Esophagus mucosa (tissue), 1 donor: Measurements from ENCODE around the gene IDNK. TPM values are rescaled to one million over a fixed set of nuclear protein-coding genes. Genes with fewer than 3 reads are reported as not detected.
"Not testable (repeated sequence)": the region's sequence is repeated elsewhere in the genome, so short reads cannot be mapped to it uniquely, and the experiment has no call there.

Experiments used
- ATAC-seq: fragments of 200-7000 bp; cut with Tn5 transposase; one replicate; pipeline ENCODE4 v1.9.1; 2020
- total RNA-seq: library from RNA; stranded (reverse); gene quantifications from one replicate; pipeline ENCODE4 v1.2.4, GENCODE V29; 2023
- donor health status: DM: yes; HTN: yes; CAD: no.

The IDNK gene
- total RNA-seq = 4.8 TPM

DNA sequence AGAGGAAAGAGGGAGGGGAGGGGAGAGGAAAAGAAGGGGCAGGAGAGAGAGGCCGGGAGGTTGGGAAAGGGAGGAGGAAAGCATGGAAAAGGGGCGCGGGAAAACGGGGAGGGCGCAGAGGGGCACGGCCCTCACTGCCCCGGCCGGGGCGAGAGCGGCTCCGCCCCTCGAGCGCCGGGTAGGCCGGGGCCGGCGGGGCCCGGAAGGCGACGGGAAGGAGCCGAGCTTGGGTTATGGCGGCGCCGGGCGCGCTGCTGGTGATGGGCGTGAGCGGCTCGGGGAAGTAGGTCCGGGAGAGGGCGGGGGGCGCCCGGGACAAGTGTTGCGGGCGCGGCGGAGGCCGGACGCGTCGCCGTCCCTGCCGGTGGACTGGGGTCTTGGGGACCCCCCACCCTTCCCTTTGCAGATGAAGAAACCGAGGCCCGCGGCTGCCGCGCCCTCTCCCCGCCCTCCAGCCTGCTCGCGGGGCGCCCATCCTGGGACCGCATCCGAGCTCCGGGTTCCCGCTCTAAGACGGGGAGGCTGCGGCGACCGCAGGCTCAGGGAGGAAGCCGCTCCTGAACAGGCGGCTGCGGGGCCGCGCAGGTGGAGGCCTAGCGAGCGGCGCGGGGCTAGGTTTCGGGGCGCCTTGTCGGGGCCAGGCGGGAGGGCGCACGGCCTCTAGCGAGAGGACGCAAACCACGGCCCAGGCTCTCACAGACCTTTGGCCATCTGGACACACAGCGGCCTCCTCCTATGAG, at the start of gene IDNK:
IDNK (plus strand) TSS at position 205 of the 740 bp plus-strand sequence; CDS start at position 234, 29 bp downstream.
- peak; percentile 82 for ATAC-seq

DNA sequence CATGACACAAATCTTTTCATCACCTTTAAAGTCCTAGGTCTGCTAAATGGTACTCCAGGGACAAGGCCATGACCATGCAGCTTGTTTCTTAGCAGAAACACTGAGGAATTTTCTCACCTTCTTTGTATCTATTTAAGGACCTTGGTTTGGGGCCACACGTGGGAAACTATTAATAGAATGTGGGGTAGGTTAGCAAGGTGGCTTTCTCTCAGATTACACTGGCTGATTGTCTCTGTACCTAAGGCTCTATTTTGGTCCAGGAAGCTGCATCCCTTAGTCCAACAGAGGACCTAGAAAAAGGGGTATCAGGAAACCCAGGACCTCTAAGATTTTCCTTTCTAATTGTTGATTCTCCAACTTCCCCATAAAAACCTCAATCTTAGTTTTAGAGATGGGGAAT, 48.5 kb upstream of the IDNK start:
- ATAC-seq = no peak

DNA sequence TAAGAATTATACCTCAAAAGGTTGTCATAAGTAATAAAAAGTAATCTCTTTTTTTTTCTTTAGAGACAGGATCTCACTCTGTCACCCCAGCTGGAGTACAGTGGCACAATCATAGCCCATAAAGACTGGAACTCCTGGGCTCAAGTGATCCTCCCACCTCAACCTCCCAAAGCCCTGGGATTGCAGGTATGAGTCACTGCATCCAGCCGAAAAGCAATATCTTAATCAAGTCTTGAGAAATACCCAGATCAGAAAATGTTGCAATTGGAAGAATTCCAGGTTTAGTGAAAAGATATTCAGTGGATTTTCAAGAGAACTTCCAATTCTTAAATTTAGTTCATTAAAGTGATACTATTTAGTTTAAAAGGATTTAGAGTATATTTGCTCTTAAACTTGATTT, 40.9 kb upstream of the IDNK start:
- no peak for ATAC-seq

DNA sequence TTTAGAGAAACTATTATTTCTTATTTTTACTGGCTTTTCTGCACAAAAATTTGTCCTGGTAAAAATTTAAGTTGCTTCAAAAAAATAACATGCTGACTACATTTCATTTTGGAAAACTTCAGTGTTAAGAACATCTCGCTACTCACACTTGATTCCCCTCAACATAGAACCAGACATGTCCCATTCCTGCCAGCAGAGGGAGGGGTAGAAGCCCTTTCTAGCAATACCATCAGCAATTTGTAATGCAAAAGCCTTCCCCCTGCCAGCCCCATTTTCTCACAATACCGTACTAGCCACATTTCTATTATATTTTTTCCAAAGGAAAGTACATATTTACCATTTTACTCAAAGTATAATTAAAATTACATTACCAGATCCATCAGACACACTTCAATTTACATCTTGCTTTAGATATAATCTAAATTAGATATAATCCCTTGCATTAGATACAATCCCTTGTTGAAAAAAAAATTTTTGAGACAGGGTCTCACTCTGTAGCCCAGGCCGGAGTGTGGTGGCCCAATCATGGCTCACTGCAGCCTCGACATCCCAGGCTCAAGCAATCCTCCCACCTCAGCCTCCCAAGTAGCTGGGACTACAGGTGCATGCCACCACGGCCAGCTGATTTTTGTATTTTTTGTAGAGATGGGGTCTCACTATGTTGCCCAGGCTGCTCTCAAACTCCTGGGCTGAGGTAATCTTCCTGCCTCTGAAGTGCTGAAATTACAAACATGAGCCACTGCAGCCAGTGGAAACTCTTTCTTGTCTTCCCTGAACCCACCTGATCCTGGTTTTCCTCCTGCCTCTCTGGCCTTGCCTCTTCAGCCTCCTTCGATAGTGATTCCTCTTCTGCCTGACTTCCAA, 39.6 kb upstream of the IDNK start:
- ATAC-seq = no peak

DNA sequence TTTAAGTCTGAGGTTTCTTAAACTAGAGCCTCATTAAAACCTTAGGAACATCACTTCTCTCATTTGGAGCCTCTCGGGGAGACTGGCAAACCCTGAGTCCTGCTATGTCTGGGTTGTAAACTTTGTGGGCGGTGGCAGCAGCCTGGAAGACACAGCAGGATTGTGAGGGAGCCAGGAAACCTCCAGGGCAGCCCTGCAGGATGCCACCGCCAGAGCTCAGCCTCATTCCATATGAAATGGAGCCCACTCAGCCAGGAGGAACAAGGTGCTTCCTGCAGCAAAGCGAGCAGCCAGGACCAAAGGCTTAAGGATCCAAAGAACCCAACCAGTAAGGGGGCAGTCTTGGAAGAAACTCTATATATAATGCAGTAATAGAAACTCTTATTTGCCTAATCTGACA, 37.9 kb upstream of the IDNK start:
- no peak for ATAC-seq

DNA sequence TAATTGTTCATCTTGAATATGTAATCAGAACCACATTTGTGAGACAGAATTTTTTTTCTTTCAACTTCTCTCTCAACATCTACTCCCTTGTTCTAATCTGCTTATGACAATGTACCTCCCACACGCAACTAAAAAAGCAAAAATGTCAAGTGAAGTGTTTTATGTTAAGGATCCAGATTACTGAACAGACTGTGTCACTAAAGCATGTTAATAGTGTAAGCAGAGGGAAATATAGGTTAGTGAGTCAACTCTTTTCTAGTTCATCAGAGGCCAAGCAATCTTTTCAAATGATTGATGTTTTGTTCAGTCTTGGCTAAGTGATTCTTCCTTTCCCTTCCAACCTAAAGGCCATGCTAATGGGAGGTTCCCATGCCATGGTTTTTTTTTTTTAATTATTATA, 34.7 kb upstream of the IDNK start:
- ATAC-seq = no peak

DNA sequence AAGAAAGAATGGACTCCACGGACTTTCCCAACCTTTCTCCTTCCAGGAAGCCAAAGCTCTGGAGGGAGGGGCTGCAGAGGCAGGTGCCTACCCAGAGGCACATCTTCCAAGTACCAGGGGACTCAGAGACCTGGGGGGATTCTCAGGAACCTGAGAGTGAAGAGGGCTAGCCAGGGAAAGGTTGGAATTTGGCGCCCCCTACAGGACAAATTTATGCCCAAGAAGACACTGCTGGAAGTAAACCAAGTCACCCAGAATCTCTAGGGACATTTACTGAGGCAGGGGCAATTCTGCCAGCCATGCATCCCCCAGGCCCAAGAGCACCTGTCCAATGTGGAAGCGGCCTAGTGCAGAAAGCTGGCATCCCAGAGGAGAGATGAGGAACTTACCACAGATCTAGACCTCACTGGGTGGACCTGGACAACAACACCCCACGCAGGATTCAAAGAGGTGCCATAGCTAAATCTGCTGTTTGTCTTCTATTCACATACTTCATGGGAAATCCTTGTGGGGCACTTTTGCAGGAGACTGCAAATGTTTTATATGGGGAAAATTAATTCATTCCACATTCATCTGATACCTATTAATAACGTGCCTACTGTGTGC, 25.9 kb upstream of the IDNK start:
- ATAC-seq = no peak

DNA sequence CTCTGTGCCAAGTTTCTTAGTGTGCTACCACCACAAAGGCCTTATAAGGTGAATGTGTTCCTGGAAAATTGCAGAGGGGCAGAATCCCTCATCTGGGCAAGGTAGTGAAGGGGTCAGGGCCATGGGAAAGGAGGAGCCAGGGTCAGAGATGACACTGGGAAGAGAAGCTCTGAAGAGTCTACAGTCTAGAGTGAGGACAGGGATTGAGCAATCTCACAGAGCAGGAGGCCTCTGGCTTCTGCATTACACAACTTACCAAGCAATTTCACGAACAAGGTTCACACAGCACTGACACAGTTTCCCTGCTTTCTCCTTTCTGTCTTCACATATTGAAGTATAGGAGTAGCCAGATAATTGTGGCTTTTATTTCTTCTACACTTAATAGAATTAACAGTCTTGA, 24.5 kb upstream of the IDNK start:
- ATAC-seq = no peak

DNA sequence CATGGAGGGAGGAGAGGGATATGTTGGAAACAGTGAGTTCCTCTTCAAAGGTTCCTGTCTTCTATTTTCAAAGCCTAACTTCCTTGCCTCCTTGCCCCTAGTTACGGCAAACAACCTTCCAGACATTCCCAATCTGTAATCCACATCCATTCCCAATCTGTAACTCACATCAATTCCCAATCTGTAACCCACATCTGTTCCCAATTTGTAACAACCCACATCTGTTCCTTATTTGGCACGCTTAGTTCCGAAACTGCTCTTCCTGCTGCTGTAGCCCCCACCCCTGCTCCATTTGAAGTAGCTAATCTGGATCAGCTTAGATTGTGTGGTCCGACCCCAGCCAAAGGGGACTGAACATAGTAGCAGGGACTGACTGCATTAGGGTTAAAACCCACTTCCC, 23.9 kb upstream of the IDNK start:
- no peak for ATAC-seq

DNA sequence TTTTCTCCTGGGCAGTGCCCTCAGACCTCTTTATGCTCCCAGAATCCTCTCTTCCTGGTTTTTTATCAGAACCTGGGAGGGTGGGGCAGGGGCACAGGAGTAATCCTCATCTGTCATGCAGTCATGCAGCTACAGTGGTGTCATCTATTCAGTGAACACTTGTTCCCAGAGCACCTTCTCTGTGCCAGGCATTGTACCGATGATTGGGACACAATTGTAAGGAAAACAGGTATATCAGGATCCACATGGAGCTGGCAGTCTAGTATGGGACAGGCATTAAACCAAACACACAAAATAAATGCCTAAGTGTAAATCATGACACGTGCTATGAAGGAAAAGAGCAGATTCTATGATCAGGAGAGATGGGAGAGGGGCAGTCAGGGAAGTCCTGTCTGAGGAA, 21.5 kb upstream of the IDNK start:
- peak; percentile 81 for ATAC-seq

DNA sequence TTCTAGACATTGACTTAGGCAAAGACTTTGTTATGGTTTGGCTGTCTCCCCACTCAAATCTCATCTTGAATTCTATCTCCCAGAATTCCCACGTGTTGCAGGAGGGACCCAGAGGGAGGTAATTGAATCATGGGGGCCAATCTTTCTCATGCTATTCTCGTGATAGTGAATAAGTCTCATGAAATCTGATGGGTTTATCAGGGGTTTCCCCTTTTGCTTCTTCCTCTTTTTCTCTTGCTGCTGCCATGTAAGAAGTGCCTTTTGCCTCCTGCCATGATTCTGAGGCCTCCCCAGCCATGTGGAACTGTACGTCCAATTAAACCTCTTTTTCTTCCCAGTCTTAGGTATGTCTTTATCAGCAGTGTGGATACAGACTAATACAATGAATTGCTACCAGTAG, 15.3 kb upstream of the IDNK start:
- ATAC-seq = not testable (repeated sequence)

DNA sequence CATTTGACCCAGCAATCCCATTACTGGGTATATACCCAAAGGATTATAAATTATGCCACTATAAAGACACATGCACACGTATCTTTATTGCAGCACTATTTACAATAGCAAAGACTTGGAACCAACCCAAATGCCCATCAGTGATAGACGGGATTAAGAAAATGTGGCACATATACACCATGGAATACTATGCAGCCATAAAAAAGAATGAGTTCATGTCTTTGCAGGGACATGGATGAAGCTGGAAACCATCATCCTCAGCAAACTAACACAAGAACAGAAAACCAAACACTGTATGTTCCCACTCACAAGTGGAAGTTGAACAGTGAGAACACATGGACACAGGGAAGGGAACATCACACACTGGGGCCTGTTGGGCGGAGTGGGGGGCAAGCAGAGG, 9.6 kb upstream of the IDNK start:
- ATAC-seq = not testable (repeated sequence)

DNA sequence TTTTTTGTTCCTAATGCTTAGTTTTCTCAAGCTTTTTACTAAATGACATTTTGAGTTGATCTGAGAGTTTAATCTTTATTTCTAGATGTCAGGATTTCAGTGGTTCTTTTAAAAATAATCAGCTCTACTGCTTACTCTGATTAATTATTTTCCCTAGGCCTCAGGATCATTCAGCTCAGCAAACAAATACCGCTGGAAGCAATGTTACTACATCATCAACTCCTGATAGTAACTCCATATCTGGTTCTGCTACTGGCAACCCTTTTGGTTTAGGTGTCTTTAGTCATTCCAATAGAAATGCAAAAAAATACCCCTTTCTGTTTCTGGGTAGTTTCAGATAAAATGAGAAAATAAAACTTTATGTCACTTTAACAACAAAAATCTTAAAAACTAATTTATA, 5.6 kb upstream of the IDNK start:
- no peak for ATAC-seq

DNA sequence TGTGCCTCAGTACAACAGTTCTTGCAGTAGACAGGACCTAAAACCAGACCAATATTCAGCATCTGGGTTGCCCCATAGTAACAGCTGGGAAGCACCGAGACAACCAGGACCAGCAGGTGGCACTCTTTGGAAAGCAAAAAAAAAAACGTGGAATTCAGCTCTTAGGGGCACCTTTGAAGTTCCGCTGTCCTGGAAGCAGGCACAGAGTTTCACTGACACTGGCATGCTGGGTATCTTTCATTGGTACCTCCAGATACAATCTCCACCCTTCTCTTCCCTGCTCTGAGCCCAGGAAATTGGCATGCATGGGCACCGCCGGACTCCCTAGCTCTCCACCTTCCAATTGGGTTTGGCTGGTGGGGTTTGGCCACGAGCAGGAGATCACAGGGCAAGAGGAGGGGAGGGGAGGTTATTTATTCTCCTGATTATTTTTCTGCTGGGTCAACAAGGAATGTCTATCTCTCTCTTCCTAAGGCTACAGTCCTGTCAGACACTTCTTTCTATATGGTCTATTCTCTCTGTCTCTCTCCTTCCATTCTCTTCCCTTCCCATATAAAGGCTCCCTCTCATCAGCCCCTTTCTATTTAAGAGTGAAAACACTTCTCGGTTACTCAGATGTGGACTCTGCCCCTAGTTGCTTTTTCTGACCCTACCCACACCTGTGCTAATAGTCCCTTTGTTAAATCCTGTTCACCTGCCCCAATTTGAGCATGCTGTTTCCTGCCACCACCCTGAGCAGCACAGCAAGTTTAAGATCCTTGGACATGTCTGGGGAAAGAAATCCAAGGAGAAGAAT, 1.9 kb upstream of the IDNK start:
- peak; percentile 39 for ATAC-seq

DNA sequence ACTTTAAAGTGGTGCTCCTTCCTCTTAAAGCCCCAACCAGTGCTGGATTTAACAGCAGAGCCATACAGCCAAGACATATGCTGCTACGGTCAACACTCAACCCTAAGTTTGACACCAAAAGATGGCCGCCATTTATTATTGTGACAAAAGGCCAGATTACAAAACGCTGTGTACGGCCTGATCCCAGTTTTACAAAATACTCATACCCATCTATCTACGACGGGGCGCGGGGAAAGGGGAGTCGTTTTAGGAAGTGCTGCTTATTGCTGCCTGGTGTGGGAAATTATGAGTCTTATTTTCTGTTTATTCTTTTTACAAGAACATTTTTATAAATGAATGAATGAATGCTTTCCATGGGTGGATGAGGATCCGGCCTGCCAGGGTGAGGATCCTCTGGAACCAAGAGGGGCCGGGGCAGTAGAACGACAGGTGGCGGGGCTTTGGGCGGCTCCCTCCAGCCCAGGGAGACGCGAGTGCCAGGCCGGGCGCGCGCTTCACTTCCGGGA, 457 bp upstream of the IDNK start:
- ATAC-seq = no peak

DNA sequence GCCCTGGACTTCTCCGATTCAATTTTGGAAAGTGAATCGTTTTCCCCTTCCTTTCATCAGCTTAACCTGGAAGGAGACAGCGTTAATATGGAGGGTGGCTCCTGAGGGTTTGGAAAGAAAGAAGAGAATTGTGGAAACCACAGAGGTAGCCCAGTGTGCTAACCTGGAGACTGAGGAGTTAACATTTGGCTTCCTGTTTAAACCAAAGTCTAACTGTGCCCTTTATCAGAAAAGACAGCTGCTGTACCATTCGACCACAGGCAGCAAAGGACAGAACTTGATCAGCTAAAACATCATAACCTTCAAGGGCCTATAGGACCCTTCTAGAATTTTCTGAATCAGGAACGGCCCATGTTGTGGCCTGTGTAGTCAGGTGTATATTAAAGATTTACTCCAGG, 735 bp downstream of the IDNK start:
- no peak for ATAC-seq

DNA sequence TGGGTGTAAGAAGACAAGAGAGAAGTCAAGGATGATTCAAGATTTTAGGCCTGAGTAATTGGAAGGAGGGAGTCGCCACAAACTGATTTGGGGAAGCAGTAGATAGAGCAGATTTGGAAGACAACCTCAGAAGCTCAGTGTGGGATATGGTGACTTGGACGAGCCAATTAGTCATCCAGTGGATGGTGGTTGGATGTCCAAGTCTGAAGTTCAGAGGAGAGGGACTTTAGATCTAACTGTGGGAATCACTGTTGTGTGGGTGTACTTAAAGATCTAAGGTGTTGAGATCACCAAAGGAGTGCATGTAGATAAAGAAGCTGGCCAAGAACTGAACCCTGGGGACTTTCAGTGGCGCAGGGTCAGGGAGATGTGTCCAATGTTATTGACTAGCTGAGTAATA, 2.2 kb downstream of the IDNK start:
- ATAC-seq = no peak

DNA sequence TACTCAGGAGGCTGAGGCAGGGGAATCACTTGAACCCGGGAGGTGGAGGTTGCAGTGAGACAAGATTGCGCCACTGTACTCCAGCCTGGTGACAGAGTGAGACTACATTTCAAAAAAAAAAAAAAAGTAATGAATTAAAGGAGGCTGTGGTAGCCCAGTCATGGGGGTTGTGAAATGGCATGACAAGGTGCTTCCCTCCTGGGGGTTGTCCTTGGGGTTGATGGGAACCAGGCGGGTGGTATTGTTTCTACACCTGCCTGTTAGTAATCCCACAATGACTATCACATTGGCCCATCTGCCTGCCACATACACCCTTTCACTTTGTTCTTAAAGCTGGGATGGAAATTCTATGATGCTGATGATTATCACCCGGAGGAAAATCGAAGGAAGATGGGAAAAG, 5.6 kb downstream of the IDNK start:
- no peak for ATAC-seq

DNA sequence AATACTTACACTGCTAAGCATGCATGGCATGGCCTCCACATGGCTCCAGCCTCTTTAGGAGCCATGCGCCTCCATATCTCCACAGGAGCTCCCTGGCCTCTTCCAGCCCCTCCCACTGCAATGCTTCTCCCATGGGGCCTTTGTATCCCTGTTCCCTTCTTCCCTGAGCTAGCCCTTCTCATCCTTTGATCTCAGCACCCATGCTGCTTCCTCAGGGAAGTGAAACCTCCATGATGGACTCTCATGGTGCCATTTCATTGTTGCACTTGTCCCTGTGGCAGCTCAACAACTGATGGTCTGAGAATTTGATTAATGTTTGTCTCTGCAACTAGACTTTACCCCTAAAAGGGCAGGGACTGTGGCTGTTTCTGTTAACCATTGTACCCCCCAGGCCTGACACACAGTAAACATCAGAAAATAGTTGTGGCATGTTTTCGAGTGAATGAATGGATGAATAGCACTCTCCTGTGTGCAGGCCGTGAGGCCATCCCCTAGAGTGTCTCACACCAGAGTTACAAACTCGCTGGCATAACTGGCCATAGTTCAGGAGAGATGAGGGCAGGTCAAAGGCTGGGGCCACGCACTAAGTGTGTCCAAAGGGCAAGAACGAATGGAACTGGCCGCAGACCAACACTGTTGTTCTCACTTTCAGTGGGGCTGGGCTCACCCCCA, 6.6 kb downstream of the IDNK start:
- no peak for ATAC-seq

DNA sequence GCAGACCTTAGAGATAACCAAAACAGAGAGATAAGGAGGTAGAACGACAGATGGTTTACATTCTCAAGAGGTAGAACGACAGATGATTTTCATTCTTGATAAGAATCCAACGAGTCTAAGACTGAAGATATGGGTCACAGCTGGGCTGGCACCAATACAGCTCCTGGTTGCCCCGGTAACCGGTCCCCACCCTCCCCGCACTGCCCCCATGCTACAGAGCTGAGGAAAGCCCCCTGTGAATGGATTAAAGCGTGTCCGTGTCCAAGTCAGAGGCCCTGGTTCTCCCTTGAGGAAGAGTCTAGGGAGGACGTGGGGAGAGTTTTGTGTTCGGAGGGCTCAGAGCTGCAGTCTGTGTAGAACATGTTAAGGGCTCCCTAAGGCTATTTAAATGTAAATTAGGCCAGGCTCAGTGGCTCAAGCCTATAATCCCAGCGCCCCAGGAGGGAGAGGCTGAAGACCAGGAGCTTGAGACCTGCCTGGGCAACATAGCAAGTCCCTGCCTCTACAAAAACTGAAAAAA, 8.1 kb downstream of the IDNK start:
- ATAC-seq = no peak

DNA sequence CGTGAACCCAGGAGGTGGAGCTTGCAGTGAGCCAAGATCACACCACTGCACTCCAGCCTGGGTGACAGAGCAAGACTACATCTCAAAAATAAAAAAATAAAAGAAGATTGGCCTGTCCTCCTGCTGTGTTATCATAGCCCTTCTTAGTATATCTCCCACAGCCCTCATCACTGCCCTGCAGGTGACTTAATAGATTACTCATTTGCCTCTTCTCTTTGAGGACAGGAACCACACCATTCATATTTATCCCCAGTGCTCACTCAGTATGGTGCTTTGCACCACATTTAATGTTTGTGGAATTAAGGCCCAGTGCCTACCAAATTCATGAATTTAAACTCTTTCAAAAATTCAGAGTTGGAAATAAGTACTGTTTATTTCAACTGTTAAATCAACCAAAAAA, 10.3 kb downstream of the IDNK start:
- ATAC-seq = no peak

DNA sequence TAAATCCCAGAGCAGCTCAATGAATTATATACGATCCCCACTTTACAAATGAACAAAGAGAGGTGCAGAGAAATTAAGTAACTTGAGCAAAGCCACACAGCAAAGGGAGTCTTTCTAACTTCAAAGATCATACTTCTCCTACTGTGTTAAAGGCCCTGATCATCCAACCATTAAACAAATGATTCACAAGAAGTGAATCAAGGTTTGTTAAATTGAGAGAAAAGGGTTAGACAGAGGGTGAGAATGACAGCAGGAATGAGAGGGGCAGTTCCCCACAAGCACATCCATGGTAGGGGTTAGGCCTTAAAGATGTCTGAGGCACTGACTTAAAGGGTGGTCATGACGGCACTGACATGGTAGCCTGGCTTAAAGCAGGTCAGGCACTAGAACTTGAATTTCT, 10.7 kb downstream of the IDNK start:
- ATAC-seq = no peak
